Measurements from ENCODE around the gene ADAMTS13.
"Not testable (repeated sequence)": the region's sequence is repeated elsewhere in the genome, so short reads cannot be mapped to it uniquely, and the experiment has no call there.

Gene ADAMTS13

DNA sequence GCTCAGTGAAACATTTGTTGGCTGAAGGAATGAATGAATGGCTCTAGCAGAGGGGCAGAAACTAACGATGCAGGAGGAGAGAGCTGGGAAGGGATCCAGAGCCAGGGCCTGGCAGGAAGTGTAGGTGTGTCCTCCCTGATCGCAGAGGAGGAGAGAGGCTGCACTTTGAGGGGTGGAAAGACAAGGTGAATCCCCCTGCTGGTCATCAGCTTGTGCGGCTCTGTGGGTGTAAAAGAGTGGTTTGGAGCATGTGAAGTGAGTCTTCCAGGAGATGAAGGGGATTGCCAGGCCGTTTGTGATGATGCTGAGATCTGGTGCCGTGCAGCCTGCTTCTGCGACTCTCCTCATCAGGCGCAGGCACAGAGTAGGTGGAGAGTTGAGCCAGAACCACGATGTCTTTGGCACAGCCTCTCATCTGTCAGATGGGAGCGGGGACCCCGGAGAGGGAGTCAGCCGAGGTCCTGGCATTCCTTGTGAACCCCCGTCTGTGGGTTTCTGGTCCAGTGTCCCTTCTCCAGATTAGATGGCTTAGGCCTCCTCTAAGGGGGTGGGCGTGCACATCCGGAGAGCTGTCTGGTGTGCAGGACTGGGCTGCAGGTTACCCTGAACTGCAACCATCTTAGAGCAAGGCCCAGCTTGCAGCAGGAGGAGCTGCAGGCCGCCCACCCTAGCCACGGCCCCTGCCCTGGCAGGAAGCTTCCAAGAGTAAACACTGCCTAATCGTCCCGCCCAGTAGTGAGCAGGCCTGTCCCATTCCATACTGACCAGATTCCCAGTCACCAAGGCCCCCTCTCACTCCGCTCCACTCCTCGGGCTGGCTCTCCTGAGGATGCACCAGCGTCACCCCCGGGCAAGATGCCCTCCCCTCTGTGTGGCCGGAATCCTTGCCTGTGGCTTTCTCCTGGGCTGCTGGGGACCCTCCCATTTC lies at the start of gene ADAMTS13:
TSS of gene ADAMTS13 (plus strand) at position 753 of the 928 bp plus-strand sequence. CDS start at position 830, 77 bp downstream.
- no peak for DNase-seq

DNA sequence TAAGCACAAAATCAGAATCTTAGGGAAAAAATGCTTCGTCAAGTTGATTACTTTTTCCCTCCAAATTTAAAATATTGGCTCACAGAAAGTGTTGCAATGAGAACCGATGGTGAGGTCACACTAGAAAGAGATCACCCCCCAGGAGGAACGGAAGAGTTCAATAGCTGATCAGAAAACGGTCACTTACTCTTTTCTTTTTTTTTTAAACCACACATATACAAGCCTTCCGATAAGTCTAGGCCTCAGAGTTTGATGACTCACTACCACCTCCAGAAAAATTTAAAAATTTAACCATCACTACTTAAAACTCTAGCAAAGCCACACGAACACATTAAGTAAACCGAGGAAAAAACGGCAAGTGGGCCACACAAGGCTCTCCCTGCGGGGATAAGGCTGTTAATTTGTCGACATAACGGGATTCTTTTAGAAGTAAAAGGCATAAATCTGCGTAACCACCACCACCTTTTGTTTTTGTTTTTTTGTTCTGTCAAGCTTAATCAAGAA lies 47.5 kb upstream of the ADAMTS13 start:
- no peak for DNase-seq

DNA sequence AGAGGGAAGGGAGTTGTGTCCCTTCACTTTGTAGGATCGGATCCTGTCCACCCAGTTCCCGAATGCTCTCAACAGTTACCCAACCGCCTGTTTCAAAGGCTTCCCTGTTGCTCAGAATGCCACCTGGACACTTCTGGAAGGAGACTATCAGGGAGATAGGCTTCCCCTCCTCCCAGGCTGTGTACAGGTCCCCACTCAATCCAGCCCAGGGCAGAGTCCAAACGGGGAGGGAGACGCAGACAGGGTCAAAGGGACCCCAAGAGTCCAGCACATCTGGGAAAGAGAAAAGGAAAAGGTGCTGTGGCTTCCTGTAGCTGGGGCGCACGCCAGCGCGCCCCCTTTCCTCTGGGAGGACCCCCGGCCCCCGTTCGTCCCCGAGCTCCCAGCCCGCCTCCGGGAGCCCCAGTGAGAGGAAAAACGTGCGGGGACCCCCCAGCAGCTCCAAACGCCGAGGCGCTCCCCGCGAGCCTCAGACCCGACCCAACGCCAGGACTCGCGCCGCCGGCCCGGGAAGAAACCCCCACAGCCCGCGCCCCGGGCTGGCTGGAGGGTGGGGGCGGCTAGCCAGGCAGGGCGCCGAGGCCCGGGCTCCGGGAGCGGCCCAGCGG lies 46.9 kb upstream of the ADAMTS13 start:
- DNase-seq: no peak

DNA sequence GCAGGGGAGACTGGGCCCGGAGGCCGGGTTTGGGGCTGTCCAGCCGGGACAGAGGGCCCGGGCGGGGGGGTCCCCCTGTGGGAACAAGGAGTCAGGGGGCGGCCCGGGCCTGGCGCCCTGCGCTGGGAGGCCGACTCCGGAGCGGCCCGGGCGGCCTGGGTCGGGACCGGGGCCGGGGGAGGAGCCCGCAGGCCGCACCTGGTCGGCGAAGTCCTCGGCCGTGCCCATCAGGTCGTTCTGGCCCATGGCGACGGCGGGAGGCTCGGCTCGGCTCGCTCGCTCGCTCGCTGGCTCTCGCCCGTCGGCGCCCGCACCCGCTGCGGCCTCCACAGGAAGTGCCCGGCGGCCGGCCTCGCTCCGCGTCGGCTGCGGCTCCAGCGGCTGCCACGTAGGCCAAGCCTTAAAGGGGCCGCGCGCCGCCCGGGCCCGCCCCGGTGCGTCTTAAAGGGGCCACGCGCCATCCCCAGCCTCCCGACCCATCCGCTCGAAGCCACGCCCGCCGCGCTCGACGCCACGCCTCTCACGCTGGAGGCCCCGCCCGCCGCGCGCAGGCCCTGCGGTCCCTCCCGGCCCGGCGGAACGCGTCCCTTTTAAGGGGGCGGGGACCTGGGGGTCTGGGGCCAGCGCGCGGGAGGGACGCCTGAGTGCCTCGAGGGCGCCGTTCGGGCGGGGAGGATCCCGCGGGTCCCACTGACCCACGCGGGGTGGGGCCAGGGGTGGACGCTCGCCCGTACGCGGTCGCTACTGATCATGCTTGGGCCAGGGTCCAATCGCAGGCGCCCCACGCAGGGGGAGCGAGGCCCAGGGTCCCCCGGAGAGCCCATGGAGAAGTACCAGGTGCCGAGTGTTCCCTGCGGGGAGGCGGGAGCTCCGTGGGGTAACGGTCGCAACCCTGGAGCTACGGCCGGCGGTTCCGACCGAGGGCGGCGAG lies 46.2 kb upstream of the ADAMTS13 start, which contains the start of the genes STKLD1 and SURF4:
TSS of gene STKLD1 (plus strand) at position 643 of the 931 bp plus-strand sequence. CDS start at position 751, 108 bp downstream.
TSS of gene SURF4 (minus strand) at position 337 of the 931 bp plus-strand sequence. CDS start at position 246, 91 bp downstream.
- DNase-seq: peak; percentile 39 to 96 (median 87)

DNA sequence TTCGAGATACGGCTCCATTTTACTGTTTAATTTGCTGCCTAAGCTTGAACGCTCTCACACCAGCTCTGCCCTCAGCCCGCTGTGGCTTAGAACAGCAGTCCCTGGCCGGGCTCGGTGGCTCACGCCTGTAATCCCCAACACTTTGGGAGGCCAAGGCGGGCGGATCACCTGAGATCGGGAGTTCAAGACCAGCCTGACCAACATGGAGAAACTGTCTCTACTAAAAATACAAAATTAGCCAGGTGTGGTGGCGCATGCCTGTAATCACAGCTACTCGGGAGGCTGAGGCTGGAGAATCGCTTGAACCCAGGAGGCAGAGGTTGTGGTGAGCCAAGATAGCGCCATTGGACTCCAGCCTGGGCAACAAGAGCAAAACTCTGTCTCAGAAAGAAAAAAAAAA lies 44.9 kb upstream of the ADAMTS13 start:
- DNase-seq: not testable (repeated sequence)

DNA sequence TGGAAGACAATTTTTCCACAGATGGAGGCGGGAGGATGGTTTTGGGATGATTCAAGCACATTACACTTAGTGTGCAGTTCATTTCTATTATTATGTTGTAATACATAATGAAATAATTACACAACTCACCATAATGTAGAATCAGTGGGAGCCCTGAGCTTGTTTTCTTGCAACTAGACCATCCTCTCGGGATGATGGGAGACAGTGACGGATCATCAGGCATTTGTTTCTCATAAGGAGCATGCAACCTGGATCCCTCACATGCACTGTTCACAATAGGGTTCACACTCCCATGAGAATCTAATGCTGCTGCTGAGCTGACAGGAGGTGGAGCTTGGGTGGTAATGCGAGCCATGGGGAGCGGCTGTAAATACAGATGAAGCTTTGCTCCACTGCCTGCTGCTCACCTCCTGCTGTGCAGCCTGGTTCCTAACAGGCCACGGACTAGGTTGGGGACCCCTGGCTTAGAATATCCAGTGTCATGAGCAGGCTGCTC lies 44.4 kb upstream of the ADAMTS13 start:
- no peak for DNase-seq

DNA sequence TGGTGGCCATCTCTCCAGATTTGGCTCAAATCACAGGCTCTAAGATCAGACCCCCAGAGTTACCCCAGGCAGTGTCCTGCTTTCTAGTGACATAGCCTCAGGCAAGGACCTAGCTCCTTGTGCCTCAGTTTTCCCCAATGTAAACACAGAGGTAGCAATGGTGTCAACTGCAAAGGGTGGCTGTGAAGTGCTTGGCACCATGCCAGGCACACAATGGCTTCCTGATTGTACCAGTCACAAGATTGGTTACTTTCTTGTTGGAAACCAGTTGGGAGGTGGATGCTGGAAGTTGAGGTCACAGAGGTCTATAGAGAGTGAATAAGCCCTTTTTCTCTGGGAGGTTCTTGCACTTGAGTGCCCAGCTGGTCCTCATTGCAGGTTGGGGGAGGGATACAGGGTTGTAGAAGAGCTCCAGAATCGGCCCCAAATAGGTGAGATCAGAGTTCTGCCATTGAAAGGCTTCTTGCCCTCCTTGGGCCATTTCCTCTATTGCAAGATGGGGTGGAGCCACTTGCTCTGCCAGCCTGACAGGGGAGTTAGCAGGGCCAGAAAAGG lies 43.7 kb upstream of the ADAMTS13 start:
- DNase-seq: no peak

DNA sequence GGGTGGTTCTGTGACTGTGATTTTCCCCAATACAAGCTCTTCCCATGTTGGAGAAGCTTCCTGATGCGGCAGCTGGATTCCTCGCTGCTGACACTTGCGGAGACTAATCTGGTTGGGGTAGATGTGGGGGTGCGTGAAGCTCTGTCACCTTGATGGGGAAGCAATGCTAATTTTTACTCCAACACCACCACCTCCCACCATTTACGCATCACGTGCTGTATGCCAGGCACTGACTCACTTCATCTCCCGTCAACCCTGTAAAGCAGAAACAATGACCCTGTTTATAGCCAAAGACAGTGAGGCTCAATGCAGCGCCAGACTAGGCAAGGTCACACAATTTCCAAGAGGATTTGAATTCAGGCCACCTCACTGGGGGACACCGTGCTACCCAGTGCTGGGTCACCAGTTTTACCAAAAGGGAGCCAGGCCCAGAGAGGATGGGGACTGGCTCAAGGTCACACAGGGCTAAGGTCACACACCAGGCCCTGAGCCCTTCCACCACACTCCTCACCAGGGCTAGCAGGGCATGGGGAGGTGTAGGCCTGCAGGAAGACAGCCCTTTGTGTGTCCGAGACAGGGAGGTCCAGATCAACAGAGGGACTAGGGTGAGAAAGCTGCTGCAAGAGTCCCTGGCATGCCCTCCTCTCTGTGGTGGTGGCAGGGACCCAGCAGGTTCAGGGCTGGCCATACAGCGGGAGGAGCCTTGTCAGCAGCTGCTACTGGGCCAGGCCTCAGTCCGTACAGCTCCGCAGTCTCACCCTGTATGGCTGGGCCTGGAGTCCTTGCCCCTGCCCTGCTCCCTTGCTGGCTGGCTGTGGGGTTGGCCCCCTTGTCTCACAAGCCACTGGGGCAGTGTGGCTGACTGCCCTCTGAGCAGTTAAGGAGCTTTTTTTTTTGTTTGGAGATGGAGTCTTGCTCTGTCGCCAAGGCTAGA lies 42.7 kb upstream of the ADAMTS13 start:
- peak in 9 of 14 donors; percentile 5 to 70 (median 21) for DNase-seq

DNA sequence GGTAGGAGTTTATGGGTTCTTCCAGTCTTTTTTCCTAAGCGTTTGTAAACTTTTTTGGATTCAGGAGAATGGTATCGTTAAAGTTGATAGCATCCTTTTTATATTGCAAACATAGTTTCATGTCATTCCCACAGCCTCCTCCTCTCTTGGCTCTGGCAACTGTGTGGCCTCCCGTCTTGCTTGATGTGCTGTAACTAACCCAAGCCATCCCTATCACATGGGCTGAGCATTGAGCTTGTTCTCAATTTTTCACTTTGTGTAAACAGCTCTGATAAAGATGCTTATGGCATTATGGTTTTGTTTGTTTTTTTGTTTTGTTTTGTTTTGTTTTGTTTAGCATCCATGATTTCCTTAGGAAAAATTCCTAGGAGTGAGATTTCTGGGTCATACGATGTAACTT lies 41.4 kb upstream of the ADAMTS13 start:
- DNase-seq: no peak

DNA sequence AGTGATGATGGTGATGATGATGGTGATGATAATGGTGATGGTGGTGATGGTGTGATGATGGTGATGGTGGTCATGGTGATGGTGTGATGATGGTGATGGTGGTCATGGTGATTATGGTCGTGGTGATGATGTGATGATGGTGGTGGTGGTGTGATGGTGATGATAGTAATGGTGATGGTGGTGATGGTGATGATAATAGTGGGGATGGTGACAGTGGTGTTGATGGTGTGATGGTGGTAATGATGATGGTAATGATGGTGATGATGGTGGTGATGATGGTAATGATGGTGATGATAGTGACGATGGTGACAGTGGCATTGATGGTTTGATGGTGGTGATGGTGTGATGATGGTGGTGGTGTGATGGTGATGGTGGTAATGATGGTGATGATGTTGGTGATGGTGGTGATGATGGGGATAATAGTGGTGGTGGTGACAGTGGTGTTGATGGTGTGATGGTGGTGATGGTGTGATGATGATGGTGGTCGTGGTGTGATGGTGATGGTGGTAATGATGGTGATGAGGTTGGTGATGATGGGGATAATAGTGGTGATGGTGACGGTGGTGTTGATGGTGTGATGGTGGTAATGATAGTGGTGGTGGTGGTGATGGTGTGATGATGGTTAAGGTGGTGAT lies 39.5 kb upstream of the ADAMTS13 start:
- no peak for DNase-seq

DNA sequence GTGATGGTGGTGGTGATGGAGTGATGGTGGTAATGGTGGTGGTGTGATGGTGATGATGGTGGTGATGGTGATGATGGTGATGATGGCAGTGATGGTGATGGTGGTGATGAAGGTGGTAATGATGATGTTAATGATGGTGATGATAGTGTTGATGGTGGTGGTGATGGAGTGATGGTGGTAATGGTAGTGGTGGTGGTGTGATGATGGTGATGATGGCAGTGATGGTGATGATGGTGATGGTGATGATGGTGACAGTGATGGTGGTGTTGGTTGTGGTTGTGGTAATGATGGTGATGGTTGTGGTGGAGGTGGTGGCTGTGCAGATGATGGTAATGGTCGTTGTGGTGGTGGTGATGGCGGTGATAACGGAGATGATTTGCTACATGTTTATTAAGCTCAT lies 38.7 kb upstream of the ADAMTS13 start:
- no peak for DNase-seq

DNA sequence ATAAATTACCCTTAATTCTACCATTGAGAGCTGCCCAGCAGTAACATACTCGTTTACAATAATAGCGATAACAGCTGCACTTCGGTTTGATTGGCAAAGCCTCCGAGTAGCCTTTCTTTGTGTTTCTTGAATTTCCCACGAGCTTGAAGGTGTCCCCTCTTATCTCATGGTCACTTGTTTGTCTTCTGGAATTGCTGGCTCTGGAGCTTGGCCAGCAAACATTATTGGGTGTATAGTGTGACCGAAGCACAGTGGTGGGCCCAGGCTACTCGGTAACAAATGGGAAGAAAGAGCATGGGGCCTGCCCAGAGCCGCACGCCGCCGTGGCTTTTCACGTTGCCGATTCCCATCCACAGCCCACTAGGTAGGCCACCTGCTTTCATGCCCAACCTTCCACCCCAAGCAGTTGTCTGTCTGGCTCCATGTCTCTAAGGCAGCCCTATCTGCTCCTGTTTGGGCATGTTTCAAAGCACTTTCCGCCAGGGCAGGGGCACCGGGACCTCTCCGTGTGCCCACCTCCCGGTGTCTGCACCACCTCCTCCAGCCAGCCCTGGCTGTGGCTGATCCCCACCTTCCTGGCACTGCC lies 37.3 kb upstream of the ADAMTS13 start:
- DNase-seq: no peak

DNA sequence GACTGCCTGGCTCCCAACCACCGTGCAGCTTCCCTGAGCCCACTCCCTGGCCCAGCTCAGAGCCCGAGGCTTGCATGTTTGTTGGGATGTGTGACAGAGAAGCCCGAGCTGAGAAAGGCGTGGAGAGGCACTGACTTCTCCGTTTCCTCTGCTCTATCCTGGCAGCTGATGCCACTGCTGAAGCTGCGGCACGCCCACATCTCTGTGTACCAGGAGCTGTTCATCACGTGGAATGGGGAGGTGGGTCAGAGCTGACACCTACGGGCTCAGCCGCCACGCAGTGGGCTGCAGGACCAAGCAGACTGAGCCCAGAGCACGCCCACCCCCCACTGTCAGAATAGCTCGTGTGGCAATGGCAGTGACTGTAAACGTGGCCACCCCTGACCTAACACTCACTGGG lies 36.7 kb upstream of the ADAMTS13 start:
- no peak for DNase-seq

DNA sequence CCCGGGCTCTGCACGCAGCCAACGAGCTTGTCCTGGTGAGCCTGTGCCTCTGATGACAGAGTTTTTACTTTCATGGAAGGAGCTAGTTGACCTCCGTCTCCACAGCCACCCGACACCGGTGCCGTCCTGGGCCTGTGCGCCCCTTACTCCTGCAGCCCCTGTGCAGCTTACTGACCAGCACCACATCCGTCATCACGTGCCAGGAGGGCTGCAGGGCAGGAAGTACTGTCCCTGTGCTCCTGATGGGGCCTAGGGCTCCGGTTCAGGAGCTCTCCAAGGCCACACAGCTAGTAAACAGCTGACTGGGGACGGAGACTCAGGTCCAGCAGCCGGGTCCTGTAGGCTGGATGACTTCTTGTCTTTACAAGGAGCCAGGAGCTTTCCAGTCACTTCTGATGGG lies 35.8 kb upstream of the ADAMTS13 start:
- no peak for DNase-seq

DNA sequence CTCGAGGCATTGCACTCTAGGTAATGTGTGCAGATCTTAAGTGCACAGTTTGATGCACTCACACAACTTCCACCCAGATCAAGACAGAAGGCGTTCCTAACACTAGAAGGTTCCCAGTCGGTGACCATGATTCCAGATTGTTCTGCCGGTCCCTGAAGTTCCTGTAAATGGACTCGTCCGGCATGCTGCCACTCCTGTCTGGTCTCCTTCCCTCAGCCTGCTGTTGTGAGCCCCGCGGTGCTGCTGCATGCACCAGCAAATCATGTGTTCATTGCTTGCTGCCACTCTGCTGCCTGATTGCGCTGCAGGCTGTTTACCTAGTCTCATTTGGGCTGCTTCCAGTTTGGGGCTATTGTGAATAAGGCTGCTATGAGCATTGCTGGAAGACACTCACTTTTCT lies 34.5 kb upstream of the ADAMTS13 start:
- DNase-seq: no peak

DNA sequence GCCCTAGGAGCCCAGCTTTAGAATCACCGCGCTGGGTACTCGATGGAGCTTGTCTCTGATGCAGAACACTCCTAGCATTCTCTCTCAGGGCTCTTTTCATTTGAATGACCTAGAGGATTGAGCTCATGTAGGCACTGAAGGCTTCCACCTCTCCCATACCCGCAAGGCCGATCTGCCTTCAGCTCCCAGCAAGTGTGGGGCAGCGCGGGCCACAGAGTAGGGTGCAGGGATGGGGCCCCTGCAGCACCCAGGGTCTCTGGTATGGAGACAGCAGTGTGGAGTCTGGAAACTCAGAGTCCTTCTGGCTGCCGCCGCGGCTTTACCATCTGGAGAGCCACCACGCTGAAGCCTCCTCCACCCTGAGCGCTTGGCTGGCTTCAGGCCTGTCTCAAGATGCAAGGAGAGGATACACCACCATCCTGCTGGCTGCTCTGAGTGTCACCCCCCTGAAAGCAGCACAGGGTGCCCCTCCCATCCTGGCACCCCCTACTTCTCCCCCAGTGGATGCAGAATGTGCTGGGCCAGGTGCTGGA lies 33.1 kb upstream of the ADAMTS13 start:
- no peak for DNase-seq

DNA sequence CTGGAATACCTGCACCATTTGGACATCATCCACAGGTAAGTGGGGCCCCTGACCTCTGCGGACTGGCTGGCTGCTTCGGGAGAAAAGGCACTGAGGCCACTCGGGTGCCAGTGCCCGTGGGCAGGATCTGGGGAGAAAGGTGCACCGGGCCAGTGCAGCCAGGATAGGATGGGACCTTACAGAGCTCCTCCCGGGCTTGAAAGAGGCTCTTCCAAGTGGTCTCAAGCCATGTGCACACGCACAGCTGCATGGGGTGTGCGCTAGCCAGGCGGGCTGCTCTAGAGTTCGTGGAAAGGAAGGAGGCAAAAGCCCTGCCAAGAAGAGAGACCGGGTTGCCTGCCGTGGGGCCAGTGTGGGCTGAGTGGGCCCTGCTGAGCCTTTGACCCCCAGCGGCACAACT lies 32.6 kb upstream of the ADAMTS13 start:
- no peak for DNase-seq

DNA sequence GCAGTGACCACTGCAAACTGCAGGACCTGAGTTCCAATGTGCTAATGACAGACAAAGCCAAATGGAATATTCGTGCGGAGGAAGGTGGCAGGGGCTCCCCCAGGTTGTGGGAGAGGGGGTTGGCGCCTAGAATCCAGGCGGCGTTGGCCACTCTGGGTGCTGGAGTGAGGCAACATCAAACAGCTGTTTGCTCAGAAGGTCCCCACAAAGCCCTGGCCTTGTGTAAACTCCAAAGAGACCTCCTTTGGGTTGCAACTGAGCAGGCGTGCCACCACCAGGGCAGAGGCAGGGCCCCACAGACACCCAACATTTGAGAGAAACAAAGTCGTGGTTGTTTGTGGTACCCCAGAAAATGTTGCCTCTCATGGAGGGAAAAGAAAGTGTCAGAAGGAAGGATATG lies 31.5 kb upstream of the ADAMTS13 start:
- no peak for DNase-seq

DNA sequence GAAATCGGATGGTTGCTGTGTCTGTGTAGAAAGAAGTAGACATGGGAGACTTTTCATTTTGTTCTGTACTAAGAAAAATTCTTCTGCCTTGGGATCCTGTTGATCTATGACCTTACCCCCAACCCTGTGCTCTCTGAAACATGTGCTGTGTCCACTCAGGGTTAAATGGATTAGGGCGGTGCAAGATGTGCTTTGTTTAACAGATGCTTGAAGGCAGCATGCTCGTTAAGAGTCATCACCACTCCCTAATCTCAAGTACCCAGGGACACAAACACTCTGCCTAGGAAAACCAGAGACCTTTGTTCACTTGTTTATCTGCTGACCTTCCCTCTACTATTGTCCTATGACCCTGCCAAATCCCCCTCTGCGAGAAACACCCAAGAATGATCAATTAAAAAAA lies 30.7 kb upstream of the ADAMTS13 start:
- not testable (repeated sequence) for DNase-seq
